SK-N-SH (cell line): ENCODE results near the gene TRNP1. TPM values are rescaled to one million over a fixed set of nuclear protein-coding genes. Genes with fewer than 3 reads are reported as not detected.

Experiments
- CTCF ChIA-PET: fragments of 300-600, 350-600 bp; formaldehyde crosslinking; extraction: SDS; loops from one replicate; lab custom pipeline; 2021; lab: Yijun Ruan, JAX
- POLR2A ChIA-PET: fragments of 350-600 bp; sonication (Branson Sonifier 250); formaldehyde crosslinking; extraction: SDS; loops from one replicate; lab custom pipeline; 2020; ENCODE audit warnings: antibody characterized with exemption, inconsistent platforms; lab: Yijun Ruan, JAX
- DNase-seq: peaks from one replicate; pipeline ENCODE4 v3.0.0; 2012
- H2AFZ ChIP-seq: fragments of 200-600 bp; sonication (generic); 2 replicates; pipeline ENCODE4 v1.8.1; 2016; ENCODE audit warnings: antibody characterized with exemption, mild to moderate bottlenecking, low read depth
- H3F3A ChIP-seq: fragments of 200-600 bp; sonication (generic); replicated peaks from 2 replicates; pipeline ENCODE3; 2016; ENCODE audit warnings: antibody characterized with exemption, mild to moderate bottlenecking; ENCODE audit not compliant: insufficient read depth
- H3K27ac ChIP-seq, 2 experiments: fragments of 200-500 bp in 1 of 2; fragments of 200-600 bp in 1 of 2; sonication (Bioruptor generic) in 1 of 2; sonication (generic), shearing (Covaris generic) in 1 of 2; 2 replicates each; pipeline versions ENCODE4 v1.5.1 to v1.6.1; 2014 to 2016; ENCODE audit warnings: low read depth in 2 of 2, inconsistent platforms in 1 of 2, low read length in 1 of 2, mild to moderate bottlenecking in 1 of 2, mixed read lengths in 1 of 2
- H3K27me3 ChIP-seq: fragments of 200-600 bp; sonication (generic), shearing (Covaris generic); 2 replicates; pipeline ENCODE4 v1.6.1; 2016; ENCODE audit warnings: mixed run types; ENCODE audit not compliant: insufficient read depth
- H3K36me3 ChIP-seq, 2 experiments: fragments of 200-500 bp in 1 of 2; fragments of 200-600 bp in 1 of 2; sonication (Bioruptor generic) in 1 of 2; sonication (generic) in 1 of 2; replicated peaks in 1 of 2; 2 replicates each; pipeline versions ENCODE3 to v1.5.1; 2014 to 2016; ENCODE audit warnings: low read length in 1 of 2, mild to moderate bottlenecking in 1 of 2; ENCODE audit not compliant: insufficient read depth in 2 of 2, control insufficient read depth in 1 of 2
- H3K4me1 ChIP-seq, 2 experiments: fragments of 200-500 bp in 1 of 2; fragments of 200-600 bp in 1 of 2; sonication (Bioruptor generic) in 1 of 2; sonication (generic), shearing (Covaris generic) in 1 of 2; 2 replicates each; pipeline versions ENCODE4 v1.5.1 to v1.6.1; 2014 to 2016; ENCODE audit warnings: low read depth in 1 of 2, low read length in 1 of 2, mixed run types in 1 of 2; ENCODE audit not compliant: insufficient read depth in 2 of 2, control insufficient read depth in 1 of 2
- H3K4me2 ChIP-seq: fragments of 200-600 bp; sonication (generic), shearing (Covaris generic); 2 replicates; pipeline ENCODE4 v1.6.1; 2017; ENCODE audit warnings: mixed run types
- H3K4me3 ChIP-seq, 2 experiments: fragments of 200-500 bp in 1 of 2; fragments of 200-600 bp in 1 of 2; sonication (Bioruptor generic) in 1 of 2; sonication (generic), shearing (Covaris generic) in 1 of 2; 2 replicates each; pipeline versions ENCODE4 v1.5.1 to v1.8.1; 2014 to 2016; ENCODE audit warnings: low read depth in 2 of 2, inconsistent platforms in 1 of 2, low read length in 1 of 2, mild to moderate bottlenecking in 1 of 2, mixed read lengths in 1 of 2, moderate library complexity in 1 of 2
- H3K79me2 ChIP-seq: fragments of 200-600 bp; sonication (generic); 2 replicates; pipeline ENCODE4 v1.8.1; 2017; ENCODE audit warnings: mild to moderate bottlenecking; ENCODE audit not compliant: insufficient read depth
- H3K9ac ChIP-seq: fragments of 200-600 bp; sonication (generic); 2 replicates; pipeline ENCODE4 v1.6.1; 2017; ENCODE audit warnings: mixed run types
- H3K9me2 ChIP-seq: fragments of 200-600 bp; sonication (generic); 2 replicates; pipeline ENCODE4 v1.6.1; 2017; ENCODE audit warnings: mixed run types
- H3K9me3 ChIP-seq: fragments of 200-600 bp; sonication (generic); 2 replicates; pipeline ENCODE4 v1.6.1; 2017; ENCODE audit warnings: mixed run types, mild to moderate bottlenecking, moderate library complexity
- H4K20me1 ChIP-seq: fragments of 200-600 bp; sonication (generic); 2 replicates; pipeline ENCODE4 v1.6.1; 2017; ENCODE audit warnings: mild to moderate bottlenecking, mixed run types; ENCODE audit not compliant: insufficient read depth
- CHD2 ChIP-seq: fragments of 150-350 bp; IDR thresholded peaks from 2 replicates; pipeline ENCODE4 v1.6.1; 2018; ENCODE audit warnings: low read length; ENCODE audit not compliant: partially characterized antibody
- EP300 ChIP-seq, 2 experiments: IDR thresholded peaks; 2 replicates each; pipeline versions ENCODE4 v1.4.0 to v1.6.1; 2012; ENCODE audit warnings: borderline replicate concordance in 1 of 2, low read depth in 1 of 2, low read length in 1 of 2
- FOXM1 ChIP-seq: IDR thresholded peaks from 2 replicates; pipeline ENCODE4 v1.4.0; 2012; ENCODE audit warnings: low read depth, mild to moderate bottlenecking
- GATA2 ChIP-seq: sonication (generic); formaldehyde crosslinking; IDR thresholded peaks from 2 replicates; pipeline ENCODE4 v1.5.0; 2020; ENCODE audit warnings: mild to moderate bottlenecking, missing genetic modification reagents
- IRF3 ChIP-seq: fragments of 150-350 bp; IDR thresholded peaks from 2 replicates; pipeline ENCODE4 v1.6.1; 2016; ENCODE audit warnings: mild to moderate bottlenecking, low read depth, low read length
- NFIC ChIP-seq: IDR thresholded peaks from 2 replicates; pipeline ENCODE4 v1.4.0; 2012; ENCODE audit warnings: borderline replicate concordance
- NRF1 ChIP-seq: IDR thresholded peaks from 2 replicates; pipeline ENCODE4 v1.6.1; 2012; ENCODE audit warnings: low read depth, mild to moderate bottlenecking, low read length
- RAD21 ChIP-seq: IDR thresholded peaks from 2 replicates; pipeline ENCODE4 v1.6.1; 2012; ENCODE audit warnings: mild to moderate bottlenecking, low read length
- RXRA ChIP-seq: IDR thresholded peaks from 2 replicates; pipeline ENCODE4 v1.4.0; 2012; ENCODE audit warnings: low read depth, mild to moderate bottlenecking, borderline replicate concordance
- TAF1 ChIP-seq: IDR thresholded peaks from 2 replicates; pipeline ENCODE4 v1.6.1; 2012; ENCODE audit warnings: low read depth, mild to moderate bottlenecking, low read length, moderate library complexity, borderline replicate concordance
- TCF12 ChIP-seq: IDR thresholded peaks from 2 replicates; pipeline ENCODE4 v1.4.0; 2012
- USF1 ChIP-seq: IDR thresholded peaks from 2 replicates; pipeline ENCODE4 v1.4.0; 2012; ENCODE audit warnings: low read depth, borderline replicate concordance
- YY1 ChIP-seq: IDR thresholded peaks from 2 replicates; pipeline ENCODE4 v1.4.0; 2012; ENCODE audit warnings: low read depth, mild to moderate bottlenecking
- WGBS: methylation state at CpG from one replicate; pipeline ENCODE4 v1.1.6; 2017; ENCODE audit warnings: low lambda C conversion rate; 5-methylcytosine and 5-hydroxymethylcytosine counted together
- polyA plus RNA-seq, 3 experiments: library from polyadenylated mRNA; depleted of rRNA; stranded (reverse); fragments of >200 nt; gene quantifications; 2 replicates each; pipeline ENCODE4 v1.2.3, GENCODE V29; 2012
- TF ChIP-seq, protein P1 (sequence below): fragments of 150-350 bp; IDR thresholded peaks from 2 replicates; pipeline ENCODE4 v1.6.1; 2017; ENCODE audit warnings: antibody characterized with exemption, low read length, low read depth, borderline replicate concordance
- TF ChIP-seq, protein P2 (sequence below): IDR thresholded peaks from 2 replicates; pipeline ENCODE4 v1.4.0; 2012; ENCODE audit warnings: low read depth, borderline replicate concordance

Gene TRNP1
- polyA plus RNA-seq, 1 of the 3 experiments (the other 2 are of a cell fraction): 8.8 TPM

DNA sequence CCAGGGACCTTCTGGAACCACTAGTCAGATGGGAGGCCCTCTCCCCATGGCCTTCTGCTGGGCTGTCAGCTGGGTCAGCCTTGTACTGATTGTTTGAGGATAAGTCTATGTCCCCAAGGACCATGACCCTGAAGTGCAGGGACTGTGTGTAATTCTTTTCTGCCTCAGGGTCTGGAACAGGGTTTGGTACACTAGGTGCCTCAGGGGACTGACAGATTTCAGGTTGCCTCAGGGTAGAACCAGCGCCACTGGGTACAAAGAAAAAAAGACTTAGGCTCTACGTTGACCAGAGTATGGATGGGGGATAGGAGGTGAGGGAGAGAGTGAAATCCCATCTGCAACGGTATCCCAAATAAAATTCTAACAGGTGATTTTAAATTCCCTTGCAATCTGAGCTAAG lies 36.2 kb upstream of the TRNP1 start (continued):
- no peak for TF ChIP-seq USF1
- TF ChIP-seq NFIC: no peak

GRCh38 chr1:26959270-26959669 lies 34.2 kb upstream of the TRNP1 start:
- Histone ChIP-seq H3F3A (peaks cover 13% of the 10 kb centered on the region), H3K9me2 (no peaks in the 10 kb centered on the region), H3K4me2 (0 out of 2 replicates have a peak overlapping the region, but pooled peaks have one; percentile 33), H3K9me3 (no peaks in the 10 kb centered on the region), H2AFZ (no peak overlapping the region), H3K79me2 (no peaks in the 10 kb centered on the region), H3K4me1 (peaks cover 3 to 7% of the 10 kb centered on the region in 2 experiments; a peak in 1 of 4 replicates), H3K27me3 (peaks cover 34% of the 10 kb centered on the region), H3K4me3 (no peak overlapping the region), H4K20me1 (no peaks in the 10 kb centered on the region), H3K9ac (no peak overlapping the region), H3K36me3 (no peaks in the 10 kb centered on the region), H3K27ac (no peak overlapping the region)
- POLR2A ChIA-PET: no interaction called here
- CTCF ChIA-PET: interaction anchor here (1.0 to 1.7 kb wide), 2 partner anchors 7 to 38 kb away, joined by 3 to 6 read pairs; no protein-coding TSS in a partner anchor
- TF ChIP-seq IRF3: no peak
- no peak for TF ChIP-seq NFIC
- TF ChIP-seq NRF1: no peak
- no peak for TF ChIP-seq TAF1
- WGBS: 43% methylated on average over 13 of the region's 13 CpGs
- DNase-seq: no peak

DNA sequence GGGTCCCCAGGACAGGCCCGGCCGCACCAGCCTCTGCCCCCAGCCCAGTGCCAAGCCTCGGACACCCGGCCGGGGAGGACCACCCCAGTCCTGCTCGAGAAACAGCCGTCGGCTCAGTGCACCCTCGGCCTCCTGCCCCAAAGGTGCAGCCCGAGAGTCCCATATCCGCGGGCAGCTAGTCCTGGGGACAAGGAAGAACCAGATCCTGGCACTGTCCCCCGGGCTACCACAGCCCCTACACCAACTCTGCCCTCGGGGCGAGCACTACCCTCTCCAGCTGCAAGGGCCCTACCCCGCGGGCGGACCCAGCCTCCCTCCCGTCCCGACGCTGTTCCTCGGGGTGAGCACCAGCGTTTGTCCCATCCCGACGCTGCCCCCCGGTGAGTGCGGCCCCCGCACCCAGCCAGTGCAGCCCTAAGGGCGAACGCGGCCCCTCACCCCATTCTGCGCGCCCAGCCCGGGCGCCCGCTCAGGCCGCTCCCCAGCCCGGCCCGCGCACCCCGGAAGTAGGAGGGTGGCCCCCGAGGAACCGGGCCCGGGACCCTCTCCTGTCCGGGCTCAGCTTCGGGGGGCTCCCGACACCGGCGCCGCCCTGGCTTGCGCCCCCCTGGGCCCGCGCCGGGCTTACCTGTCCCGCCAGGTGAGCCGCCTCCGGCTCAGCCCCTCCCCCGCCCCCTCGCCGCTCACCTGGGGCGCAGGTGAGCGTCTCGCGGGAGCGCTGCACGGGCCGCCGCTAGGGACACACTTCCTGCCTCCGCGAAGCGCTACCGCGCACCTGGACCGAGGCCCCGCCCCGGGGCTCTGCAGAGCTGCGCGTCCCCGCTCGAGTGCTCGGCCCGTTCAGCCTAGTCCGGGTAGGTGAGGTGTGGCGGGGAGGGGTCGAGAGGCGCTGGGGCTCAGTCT lies 33.5 kb upstream of the TRNP1 start, which contains the start of gene KDF1:
Gene KDF1 (minus strand): TSS at position 747 of the 903 bp plus-strand sequence. CDS start 8,088 bp downstream, outside the sequence.
- no peaks in the 10 kb centered on the region for H3K36me3 ChIP-seq
- H3K4me2 ChIP-seq: peak within 1 kb of the TSS; percentile 33
- peak within 1 kb of the TSS in 1 of 2 experiments; percentile 23; a peak in 1 of 4 replicates for H3K4me3 ChIP-seq
- POLR2A ChIA-PET: no interaction called here
- H4K20me1 ChIP-seq: no peaks in the 10 kb centered on the region
- peaks cover 3 to 7% of the 10 kb centered on the region in 2 experiments; a peak in 1 of 4 replicates for H3K4me1 ChIP-seq
- H3K27ac ChIP-seq: no peak within 1 kb of the TSS
- no peaks in the 10 kb centered on the region for H3K9me2 ChIP-seq
- no peaks in the 10 kb centered on the region for H3K79me2 ChIP-seq
- H3K27me3 ChIP-seq: peaks cover 34% of the 10 kb centered on the region
- 17% methylated on average over 3 of the region's 86 CpGs for WGBS
- no peak within 1 kb of the TSS for H3K9ac ChIP-seq
- H3F3A ChIP-seq: peaks cover 13% of the 10 kb centered on the region
- peak; percentile 64 for DNase-seq
- no peak within 1 kb of the TSS for H2AFZ ChIP-seq
- H3K9me3 ChIP-seq: no peaks in the 10 kb centered on the region
- CTCF ChIA-PET: interaction anchor here (0.9 to 1.2 kb wide), 2 partner anchors 13 to 26 kb away, joined by 3 read pairs; no protein-coding TSS in a partner anchor
- TF ChIP-seq, protein P1, sequence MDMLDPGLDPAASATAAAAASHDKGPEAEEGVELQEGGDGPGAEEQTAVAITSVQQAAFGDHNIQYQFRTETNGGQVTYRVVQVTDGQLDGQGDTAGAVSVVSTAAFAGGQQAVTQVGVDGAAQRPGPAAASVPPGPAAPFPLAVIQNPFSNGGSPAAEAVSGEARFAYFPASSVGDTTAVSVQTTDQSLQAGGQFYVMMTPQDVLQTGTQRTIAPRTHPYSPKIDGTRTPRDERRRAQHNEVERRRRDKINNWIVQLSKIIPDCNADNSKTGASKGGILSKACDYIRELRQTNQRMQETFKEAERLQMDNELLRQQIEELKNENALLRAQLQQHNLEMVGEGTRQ: no peak
- TF ChIP-seq RAD21: no peak
- no peak for TF ChIP-seq TCF12
- no peak for TF ChIP-seq GATA2
- TF ChIP-seq NFIC: no peak
- TF ChIP-seq NRF1: no peak
- TF ChIP-seq, protein P2, sequence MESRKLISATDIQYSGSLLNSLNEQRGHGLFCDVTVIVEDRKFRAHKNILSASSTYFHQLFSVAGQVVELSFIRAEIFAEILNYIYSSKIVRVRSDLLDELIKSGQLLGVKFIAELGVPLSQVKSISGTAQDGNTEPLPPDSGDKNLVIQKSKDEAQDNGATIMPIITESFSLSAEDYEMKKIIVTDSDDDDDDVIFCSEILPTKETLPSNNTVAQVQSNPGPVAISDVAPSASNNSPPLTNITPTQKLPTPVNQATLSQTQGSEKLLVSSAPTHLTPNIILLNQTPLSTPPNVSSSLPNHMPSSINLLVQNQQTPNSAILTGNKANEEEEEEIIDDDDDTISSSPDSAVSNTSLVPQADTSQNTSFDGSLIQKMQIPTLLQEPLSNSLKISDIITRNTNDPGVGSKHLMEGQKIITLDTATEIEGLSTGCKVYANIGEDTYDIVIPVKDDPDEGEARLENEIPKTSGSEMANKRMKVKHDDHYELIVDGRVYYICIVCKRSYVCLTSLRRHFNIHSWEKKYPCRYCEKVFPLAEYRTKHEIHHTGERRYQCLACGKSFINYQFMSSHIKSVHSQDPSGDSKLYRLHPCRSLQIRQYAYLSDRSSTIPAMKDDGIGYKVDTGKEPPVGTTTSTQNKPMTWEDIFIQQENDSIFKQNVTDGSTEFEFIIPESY: no peak
- no peak for TF ChIP-seq RXRA
- no peak for TF ChIP-seq IRF3
- TF ChIP-seq CHD2: no peak
- TF ChIP-seq EP300 (IDR thresholded peaks at IDR 0.05; ENCODE audit: borderline replicate concordance in 1 of 2, low read depth in 1 of 2, low read length in 1 of 2): no peak
- no peak for TF ChIP-seq YY1
- TF ChIP-seq FOXM1: no peak
